HTERT RPE-1 (cell line): ENCODE measurements around the gene COL25A1.

Source experiments
- in situ Hi-C: fragments of 300-500 bp; cut with MboI; formaldehyde crosslinking; loops from 4 replicates; pipeline ENCODE4 v1.14.3; 2020; ENCODE audit warnings: low sequenced_read_pairs

The COL25A1 gene

GRCh38 chr4:109294006-109294405 lies 8.5 kb downstream of the COL25A1 start:
- in situ Hi-C loops, result no loop called here

- in situ Hi-C loops, result no loop called here
These were observed 10.7 kb downstream of the COL25A1 start for GRCh38 chr4:109291707-109292238.

- in situ Hi-C loops, result no loop called here
These were observed 11.5 kb downstream of the COL25A1 start for GRCh38 chr4:109290918-109291317.

DNA sequence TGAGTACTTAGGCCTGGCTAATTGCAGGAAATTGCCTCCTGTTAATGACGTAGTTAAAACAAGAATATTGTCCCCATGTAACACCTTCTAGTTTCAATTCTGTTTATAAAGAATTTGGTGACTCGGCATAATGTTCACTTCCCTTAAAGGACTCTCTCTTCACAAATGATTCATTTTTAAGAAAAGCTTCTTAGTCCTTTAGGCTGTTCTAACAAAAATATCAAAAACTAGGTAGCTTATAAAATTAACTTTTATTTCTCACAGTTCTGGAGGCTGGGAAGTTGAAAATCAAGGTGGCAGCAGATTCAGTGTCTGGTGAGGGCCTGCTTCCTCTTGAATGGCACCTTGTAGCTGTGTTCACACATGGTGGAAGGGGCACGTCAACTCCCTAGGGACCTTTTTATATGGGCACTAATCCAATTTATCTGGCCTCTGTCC lies 23.8 kb downstream of the COL25A1 start:
- in situ Hi-C loops, result no loop called here

- in situ Hi-C loops, result no loop called here
These were observed 25.9 kb downstream of the COL25A1 start for GRCh38 chr4:109276482-109277095.

DNA sequence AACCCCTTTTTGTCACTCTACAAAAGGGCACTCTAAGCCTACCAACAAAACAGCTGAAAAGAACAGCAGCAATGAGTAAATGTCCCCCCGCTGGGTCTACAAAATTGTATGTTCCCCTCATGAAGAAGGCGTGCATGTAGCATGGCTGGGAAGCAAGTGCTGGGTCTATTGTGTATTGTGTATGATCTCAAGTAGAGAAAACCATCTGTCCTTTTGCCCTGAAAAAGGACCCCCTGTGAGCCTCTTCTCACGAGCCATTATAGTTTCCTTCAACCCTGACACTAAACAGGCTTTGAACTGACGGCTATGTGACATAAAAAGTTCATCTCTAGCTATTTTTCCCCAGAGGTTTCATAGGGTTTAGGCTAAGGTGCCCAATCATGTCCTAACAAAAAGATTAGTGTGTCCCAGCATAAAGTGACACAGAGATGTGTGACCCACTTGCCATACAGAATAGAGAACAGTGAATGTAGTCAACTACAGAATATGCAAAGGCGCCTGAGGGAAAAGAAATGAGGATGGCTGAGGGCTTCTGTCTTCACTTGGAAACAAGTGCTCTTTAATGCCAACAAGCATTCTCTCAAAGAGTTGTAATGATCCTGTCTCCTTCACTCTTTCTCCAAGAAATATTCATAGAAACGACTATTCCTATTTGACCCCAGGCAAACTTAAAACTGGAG lies 27.3 kb downstream of the COL25A1 start:
- in situ Hi-C loops, result no loop called here

DNA sequence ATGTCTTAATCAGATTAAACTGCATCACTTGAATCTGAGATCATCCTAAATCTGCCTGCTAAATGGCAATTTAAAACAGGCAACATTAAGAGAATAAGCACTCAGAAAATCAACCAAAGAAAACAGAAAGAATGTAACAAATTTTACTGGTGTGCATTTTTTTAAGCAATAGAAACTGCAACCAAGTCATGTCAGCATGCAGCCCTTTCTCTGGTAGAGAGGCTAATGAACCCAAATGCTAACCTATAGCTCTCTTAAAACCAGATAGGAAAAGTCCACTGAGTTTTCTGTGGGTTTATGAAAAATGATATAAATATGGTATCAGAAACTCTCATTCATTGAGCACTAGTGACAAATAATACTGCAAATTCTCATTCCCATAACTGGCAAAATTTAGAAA lies 35.6 kb downstream of the COL25A1 start:
- in situ Hi-C loops, result no loop called here

DNA sequence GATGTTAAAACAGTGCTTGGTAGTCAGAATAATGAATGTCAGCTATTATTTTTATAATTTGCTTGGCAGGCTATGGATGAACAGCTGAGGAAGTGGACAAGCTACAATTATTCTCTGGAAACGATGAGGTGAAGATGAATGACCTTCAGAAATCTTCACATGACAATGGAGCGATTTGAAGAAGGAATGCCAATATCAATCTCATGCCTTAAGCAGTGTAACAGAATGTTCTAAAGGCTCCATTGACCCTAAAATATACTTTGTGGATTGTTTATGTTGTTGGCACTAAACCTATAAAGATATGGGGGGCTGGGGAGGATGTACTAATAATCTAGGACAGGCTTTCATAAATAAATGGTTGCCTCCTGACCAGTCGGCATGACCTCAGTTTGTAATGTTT lies 36.2 kb downstream of the COL25A1 start:
- in situ Hi-C loops, result no loop called here

DNA sequence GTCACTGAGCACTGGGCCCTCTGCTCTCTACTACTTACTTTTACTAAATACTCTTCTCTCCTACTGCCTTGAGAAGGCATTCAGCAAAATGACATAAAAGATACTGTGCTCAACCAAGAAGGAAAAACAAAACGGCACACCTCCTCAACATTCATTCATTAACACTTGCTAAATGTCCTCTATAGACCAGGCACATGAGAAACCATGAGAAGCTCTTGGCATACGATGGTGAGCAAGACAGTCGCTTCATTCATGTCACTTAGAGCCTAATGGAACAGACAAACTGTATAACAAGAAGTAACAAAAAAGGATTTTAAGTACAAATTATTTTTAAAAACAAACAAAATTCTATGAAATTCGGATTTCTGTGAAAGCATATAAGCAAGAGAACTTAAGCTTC lies 38.7 kb downstream of the COL25A1 start:
- in situ Hi-C loops, result no loop called here

DNA sequence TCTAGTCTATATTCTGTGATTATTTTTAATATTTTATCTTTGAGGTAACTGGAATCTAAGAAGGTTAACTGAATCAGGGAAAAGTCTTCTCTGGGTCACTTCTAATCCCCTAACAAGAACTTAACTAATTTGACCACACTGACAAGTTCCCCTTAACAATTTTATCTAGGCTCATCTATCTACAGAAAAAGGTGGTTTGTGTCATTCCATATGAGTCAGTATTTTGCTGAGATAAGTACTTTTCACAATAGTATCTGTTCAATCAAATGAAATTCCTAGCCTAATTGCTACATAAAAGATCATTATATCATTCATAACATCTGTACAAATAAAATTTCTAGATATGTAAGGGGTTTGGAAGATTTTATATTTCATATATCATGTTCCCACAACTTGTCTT lies 45.6 kb downstream of the COL25A1 start:
- in situ Hi-C loops, result no loop called here

GRCh38 chr4:109254845-109255244 lies 47.6 kb downstream of the COL25A1 start:
- in situ Hi-C loops, result no loop called here

DNA sequence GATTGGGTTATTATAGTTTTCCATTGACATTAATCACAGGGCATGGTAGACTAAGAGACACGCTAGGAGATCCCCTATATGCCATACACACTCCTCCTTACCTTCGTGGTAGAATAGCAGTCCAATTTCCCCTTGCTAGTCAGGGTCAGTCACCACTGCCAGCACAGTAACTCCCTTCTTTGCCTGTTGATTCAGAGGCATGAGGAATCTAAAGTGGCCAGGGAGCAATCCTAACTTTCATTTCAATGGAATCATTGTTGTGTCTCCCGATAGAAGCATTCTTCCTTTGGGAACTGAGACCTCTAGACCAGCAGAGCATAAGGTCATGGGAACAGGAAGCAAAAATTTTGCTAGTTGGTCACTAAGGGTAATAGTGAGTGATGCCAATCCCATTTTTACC lies 51.1 kb downstream of the COL25A1 start:
- in situ Hi-C loops, result no loop called here

- in situ Hi-C loops, result no loop called here
These were observed 54.0 kb downstream of the COL25A1 start for GRCh38 chr4:109248322-109248900.

- in situ Hi-C loops, result no loop called here
These were observed 58.6 kb downstream of the COL25A1 start for GRCh38 chr4:109243871-109244270.

GRCh38 chr4:109238746-109239145 lies 63.7 kb downstream of the COL25A1 start:
- in situ Hi-C loops, result no loop called here

DNA sequence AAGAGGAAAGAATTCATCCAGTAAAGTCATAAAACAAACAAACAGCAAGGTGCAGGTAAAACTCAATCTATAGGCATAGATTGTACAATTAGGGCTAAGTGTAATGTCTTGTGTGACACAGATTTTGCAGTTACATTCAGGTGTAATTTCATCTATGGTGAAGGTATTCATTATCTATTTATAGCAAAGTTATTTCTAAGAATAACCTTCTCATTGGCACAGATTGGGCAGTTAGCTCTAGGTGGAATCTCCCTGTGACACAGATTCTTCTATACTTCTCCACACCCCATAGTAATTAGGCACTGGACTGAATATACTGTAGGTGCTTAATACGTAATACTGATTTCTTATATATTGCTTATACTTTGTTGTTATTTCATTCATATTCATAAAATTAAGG lies 66.8 kb downstream of the COL25A1 start:
- in situ Hi-C loops, result no loop called here

- in situ Hi-C loops, result no loop called here
These were observed 67.9 kb downstream of the COL25A1 start for GRCh38 chr4:109234596-109234995.

GRCh38 chr4:109233570-109233969 lies 68.9 kb downstream of the COL25A1 start:
- in situ Hi-C loops, result no loop called here

DNA sequence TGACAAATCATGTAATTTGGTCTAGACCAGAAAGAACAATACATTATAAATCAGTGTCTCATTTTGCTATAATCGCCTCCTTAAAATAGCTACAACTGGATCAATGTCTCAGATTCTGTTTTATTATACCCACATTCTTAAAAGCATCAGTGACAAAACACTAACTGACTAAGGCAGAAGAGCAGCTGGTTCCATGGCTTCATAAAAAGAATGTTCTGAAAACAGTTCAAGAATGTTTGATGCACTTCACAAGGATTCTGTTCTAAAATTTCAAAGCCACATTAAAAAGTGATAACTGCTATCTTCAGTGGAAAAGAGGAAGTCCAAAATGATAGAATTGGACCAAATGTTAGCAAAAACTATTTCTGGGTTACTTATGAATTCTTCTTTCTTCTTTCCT lies 69.8 kb downstream of the COL25A1 start:
- in situ Hi-C loops, result no loop called here

DNA sequence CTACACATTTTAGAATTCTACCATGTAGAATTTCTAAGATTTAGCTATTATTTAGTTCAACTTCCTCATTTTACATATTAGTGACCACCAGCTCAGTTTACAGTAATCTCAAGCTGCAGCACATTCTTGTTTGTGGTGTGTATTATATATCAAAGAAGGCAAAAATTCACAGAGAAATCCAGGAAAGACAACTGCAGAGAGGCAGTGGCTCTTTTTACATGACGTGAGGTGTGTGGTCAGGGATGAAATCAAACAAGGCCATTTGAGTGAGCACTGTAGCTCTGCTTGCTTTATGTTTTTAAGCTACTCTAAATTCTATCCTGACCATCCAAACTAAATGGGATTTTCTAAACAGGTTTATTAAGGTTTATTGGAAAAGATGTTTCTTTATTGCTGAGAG lies 71.1 kb downstream of the COL25A1 start:
- in situ Hi-C loops, result no loop called here

- in situ Hi-C loops, result no loop called here
These were observed 73.4 kb downstream of the COL25A1 start for GRCh38 chr4:109229028-109229427.

DNA sequence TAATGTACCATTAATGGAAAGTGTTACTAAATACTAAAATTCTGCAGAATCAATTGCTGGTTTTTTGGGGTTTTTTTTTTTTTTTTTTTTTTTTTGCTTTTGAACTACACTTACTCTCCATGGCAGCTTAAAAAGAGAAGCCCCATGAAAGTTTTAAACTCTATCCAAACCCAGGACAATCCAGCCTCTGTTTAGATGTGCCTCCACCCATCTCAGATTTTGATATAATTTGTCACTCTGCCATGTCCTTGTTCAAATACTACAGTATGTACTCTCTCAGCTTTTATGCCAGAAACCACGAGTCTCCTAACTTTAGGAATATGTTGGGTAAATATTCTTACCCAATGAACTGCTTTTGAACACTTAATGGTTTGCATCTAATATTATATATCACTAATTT lies 84.2 kb downstream of the COL25A1 start:
- in situ Hi-C loops, result no loop called here
